H9 (cell line): ENCODE results near the gene ALG14. TPM values are rescaled to one million over a fixed set of nuclear protein-coding genes. Genes with fewer than 3 reads are reported as not detected.

Source experiments
- DNase-seq: peaks from one replicate; pipeline ENCODE4 v3.0.0-alpha.2; 2017
- H2AFZ ChIP-seq: one replicate; pipeline ENCODE4 v1.6.1; 2013; ENCODE audit warnings: mild to moderate bottlenecking, low read length, control low read depth, moderate library complexity
- H2AK5ac ChIP-seq: 2 replicates; pipeline ENCODE4 v1.6.1; 2013; ENCODE audit warnings: low read length, control low read depth, mixed read lengths; ENCODE audit not compliant: insufficient read length
- H2BK120ac ChIP-seq: one replicate; pipeline ENCODE4 v1.6.1; 2013; ENCODE audit warnings: low read depth, mild to moderate bottlenecking, low read length, control low read depth, inconsistent platforms; ENCODE audit not compliant: poor library complexity, severe bottlenecking
- H2BK12ac ChIP-seq: 2 replicates; pipeline ENCODE4 v1.6.1; 2013; ENCODE audit warnings: low read length, control low read depth, mixed read lengths, low read depth; ENCODE audit not compliant: insufficient read length
- H2BK15ac ChIP-seq: 2 replicates; pipeline ENCODE4 v1.6.1; 2013; ENCODE audit warnings: low read depth, low read length, control low read depth
- H2BK20ac ChIP-seq: one replicate; pipeline ENCODE4 v1.6.1; 2013; ENCODE audit warnings: low read depth, mild to moderate bottlenecking, low read length, control low read depth, inconsistent platforms; ENCODE audit not compliant: poor library complexity, severe bottlenecking
- H2BK5ac ChIP-seq: 2 replicates; pipeline ENCODE4 v1.6.1; 2013; ENCODE audit warnings: low read length, control low read depth, mixed read lengths; ENCODE audit not compliant: insufficient read length
- H3K14ac ChIP-seq: 2 replicates; pipeline ENCODE4 v1.6.1; 2013; ENCODE audit warnings: low read length, control low read depth; ENCODE audit not compliant: insufficient read depth
- H3K18ac ChIP-seq: 2 replicates; pipeline ENCODE4 v1.6.1; 2013; ENCODE audit warnings: low read depth, mild to moderate bottlenecking, mixed read lengths, low read length, control low read depth; ENCODE audit not compliant: insufficient read length
- H3K23ac ChIP-seq: 2 replicates; pipeline ENCODE4 v1.6.1; 2013; ENCODE audit warnings: low read length, control low read depth, mixed read lengths, low read depth; ENCODE audit not compliant: insufficient read length
- H3K23me2 ChIP-seq: 2 replicates; pipeline ENCODE4 v1.6.1; 2013; ENCODE audit warnings: low read depth, mild to moderate bottlenecking, mixed read lengths, low read length, control low read depth; ENCODE audit not compliant: insufficient read length, poor library complexity, severe bottlenecking
- H3K27ac ChIP-seq: 2 replicates; pipeline ENCODE4 v1.5.1; 2013; ENCODE audit warnings: low read length, control low read depth, mixed read lengths, low read depth; ENCODE audit not compliant: insufficient read length
- H3K27me3 ChIP-seq: 2 replicates; pipeline ENCODE4 v1.6.1; 2013; ENCODE audit warnings: low read length, control low read depth, inconsistent platforms; ENCODE audit not compliant: insufficient read depth
- H3K4ac ChIP-seq: 2 replicates; pipeline ENCODE4 v1.6.1; 2013; ENCODE audit warnings: low read depth, mild to moderate bottlenecking, control low read depth, inconsistent platforms, low read length, moderate library complexity
- H3K4me1 ChIP-seq: 2 replicates; pipeline ENCODE4 v1.6.1; 2013; ENCODE audit warnings: low read length, control low read depth, inconsistent platforms; ENCODE audit not compliant: insufficient read depth
- H3K4me2 ChIP-seq: 2 replicates; pipeline ENCODE4 v1.6.1; 2013; ENCODE audit warnings: low read length, control low read depth, mixed read lengths; ENCODE audit not compliant: insufficient read length, insufficient read depth
- H3K56ac ChIP-seq: 2 replicates; pipeline ENCODE4 v1.6.1; 2013; ENCODE audit warnings: low read depth, mild to moderate bottlenecking, mixed read lengths, low read length, control low read depth; ENCODE audit not compliant: insufficient read length
- H3K79me1 ChIP-seq: 2 replicates; pipeline ENCODE4 v1.6.1; 2013; ENCODE audit warnings: low read depth, mild to moderate bottlenecking, moderate library complexity, low read length, control low read depth, inconsistent platforms; ENCODE audit not compliant: insufficient read depth, poor library complexity, severe bottlenecking
- H3K79me2 ChIP-seq: 2 replicates; pipeline ENCODE4 v1.6.1; 2013; ENCODE audit warnings: low read length, control low read depth, inconsistent platforms; ENCODE audit not compliant: insufficient read depth
- H3K9ac ChIP-seq: 2 replicates; pipeline ENCODE4 v1.6.1; 2013; ENCODE audit warnings: low read length, control low read depth, mixed read lengths; ENCODE audit not compliant: insufficient read length; ENCODE audit errors: extremely low read depth
- H3K9me3 ChIP-seq: one replicate; pipeline ENCODE4 v1.6.1; 2013; ENCODE audit warnings: low read depth, low read length, inconsistent platforms; ENCODE audit not compliant: control insufficient read depth
- H3T11ph ChIP-seq: one replicate; pipeline ENCODE4 v1.6.1; 2013; ENCODE audit warnings: mild to moderate bottlenecking, low read length, control low read depth, inconsistent platforms
- H4K20me1 ChIP-seq: one replicate; pipeline ENCODE4 v1.6.1; 2013; ENCODE audit not compliant: control insufficient read depth, insufficient read length, insufficient read depth
- H4K5ac ChIP-seq: 2 replicates; pipeline ENCODE4 v1.6.1; 2013; ENCODE audit warnings: low read depth, mild to moderate bottlenecking, mixed read lengths, low read length, control low read depth; ENCODE audit not compliant: insufficient read length
- H4K8ac ChIP-seq: replicated peaks from 2 replicates; pipeline ENCODE4 v1.6.1; 2013; ENCODE audit warnings: low read length, control low read depth, mixed read lengths, low read depth; ENCODE audit not compliant: insufficient read length
- H4K91ac ChIP-seq: 2 replicates; pipeline ENCODE4 v1.6.1; 2013; ENCODE audit warnings: low read depth, mild to moderate bottlenecking, moderate library complexity, mixed read lengths, low read length, control low read depth; ENCODE audit not compliant: insufficient read length
- H3K27ac Mint-ChIP-seq, 3 experiments: 2 replicates in 2 of 3; 3 replicates in 1 of 3; pipeline ENCODE4 v1.8.0; 2020 to 2021; ENCODE audit warnings: mixed read lengths in 3 of 3, mild to moderate bottlenecking in 1 of 3, moderate library complexity in 1 of 3
- H3K27me3 Mint-ChIP-seq: 2 replicates; pipeline ENCODE4 v1.8.0; 2021; ENCODE audit warnings: low read depth, mild to moderate bottlenecking, moderate library complexity, mixed read lengths
- H3K36me3 Mint-ChIP-seq, 3 experiments: 2 replicates in 2 of 3; 3 replicates in 1 of 3; pipeline ENCODE4 v1.8.0; 2020 to 2021; ENCODE audit warnings: low read depth in 3 of 3, mixed read lengths in 3 of 3; ENCODE audit not compliant: insufficient read depth in 1 of 3
- H3K4me1 Mint-ChIP-seq, 2 experiments: 2 replicates each; pipeline ENCODE4 v1.8.0; 2020; ENCODE audit warnings: mixed read lengths in 2 of 2
- H3K4me3 Mint-ChIP-seq, 2 experiments: 2 replicates in 1 of 2; 3 replicates in 1 of 2; pipeline ENCODE4 v1.8.0; 2020 to 2021; ENCODE audit warnings: mild to moderate bottlenecking in 2 of 2, mixed read lengths in 2 of 2, moderate library complexity in 1 of 2
- H3K9me3 Mint-ChIP-seq, 2 experiments: 2 replicates in 1 of 2; 3 replicates in 1 of 2; pipeline ENCODE4 v1.8.0; 2020; ENCODE audit warnings: mild to moderate bottlenecking in 2 of 2, mixed read lengths in 2 of 2, moderate library complexity in 1 of 2
- total RNA-seq: library from RNA; stranded (reverse); gene quantifications from 2 replicates; pipeline ENCODE4 v1.2.1, GENCODE V29; 2021
- TF ChIP-seq, protein P1 (sequence below): fragments of 200-600 bp; sonication (generic); conservative IDR thresholded peaks from 3 replicates; pipeline ENCODE4 v1.8.0; 2021; ENCODE audit warnings: antibody characterized with exemption, mild to moderate bottlenecking

ALG14 gene
- total RNA-seq, 1 experiment from 2014 or later: 2.5 TPM

- Mint-ChIP-seq H3K4me1 (peaks cover 21 to 24% of the 10 kb centered on the region in 2 experiments), H3K27ac (no peak overlapping the region), H3K27me3 (peaks cover 15% of the 10 kb centered on the region), H3K36me3 (no peaks in the 10 kb centered on the region), H3K9me3 (no peaks in the 10 kb centered on the region), H3K4me3 (peak overlapping the region; percentile 80 to 89; a peak in 3 of 5 replicates)
- peaks cover 8% of the 10 kb centered on the region for H3K23me2 ChIP-seq
- H2BK5ac ChIP-seq: no peak overlapping the region
- H2AK5ac ChIP-seq: no peak overlapping the region
- no peak overlapping the region for H2AFZ ChIP-seq
- no peak overlapping the region for H3K9ac ChIP-seq
- H2BK120ac ChIP-seq: no peak overlapping the region
- H3K14ac ChIP-seq: no peak overlapping the region
- H3K79me1 ChIP-seq: no peaks in the 10 kb centered on the region
- DNase-seq: no peak
- H2BK15ac ChIP-seq: no peak overlapping the region
- no peak overlapping the region for H3K23ac ChIP-seq
- no peak overlapping the region for H3T11ph ChIP-seq
- H2BK20ac ChIP-seq: no peak overlapping the region
- no peak overlapping the region for H3K56ac ChIP-seq
- no peak overlapping the region for H4K8ac ChIP-seq
- no peak overlapping the region for H3K4ac ChIP-seq
- TF ChIP-seq, protein P1, sequence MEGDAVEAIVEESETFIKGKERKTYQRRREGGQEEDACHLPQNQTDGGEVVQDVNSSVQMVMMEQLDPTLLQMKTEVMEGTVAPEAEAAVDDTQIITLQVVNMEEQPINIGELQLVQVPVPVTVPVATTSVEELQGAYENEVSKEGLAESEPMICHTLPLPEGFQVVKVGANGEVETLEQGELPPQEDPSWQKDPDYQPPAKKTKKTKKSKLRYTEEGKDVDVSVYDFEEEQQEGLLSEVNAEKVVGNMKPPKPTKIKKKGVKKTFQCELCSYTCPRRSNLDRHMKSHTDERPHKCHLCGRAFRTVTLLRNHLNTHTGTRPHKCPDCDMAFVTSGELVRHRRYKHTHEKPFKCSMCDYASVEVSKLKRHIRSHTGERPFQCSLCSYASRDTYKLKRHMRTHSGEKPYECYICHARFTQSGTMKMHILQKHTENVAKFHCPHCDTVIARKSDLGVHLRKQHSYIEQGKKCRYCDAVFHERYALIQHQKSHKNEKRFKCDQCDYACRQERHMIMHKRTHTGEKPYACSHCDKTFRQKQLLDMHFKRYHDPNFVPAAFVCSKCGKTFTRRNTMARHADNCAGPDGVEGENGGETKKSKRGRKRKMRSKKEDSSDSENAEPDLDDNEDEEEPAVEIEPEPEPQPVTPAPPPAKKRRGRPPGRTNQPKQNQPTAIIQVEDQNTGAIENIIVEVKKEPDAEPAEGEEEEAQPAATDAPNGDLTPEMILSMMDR: no peak
- H3K4me1 ChIP-seq: no peaks in the 10 kb centered on the region
- H3K9me3 ChIP-seq: no peaks in the 10 kb centered on the region
- no peak overlapping the region for H3K18ac ChIP-seq
- no peak overlapping the region for H3K4me2 ChIP-seq
- no peak overlapping the region for H2BK12ac ChIP-seq
- H3K27ac ChIP-seq: no peak overlapping the region
- H4K5ac ChIP-seq: no peak overlapping the region
- no peak overlapping the region for H4K91ac ChIP-seq
- no peaks in the 10 kb centered on the region for H4K20me1 ChIP-seq
- no peaks in the 10 kb centered on the region; the same call in 1 of the 2 replicates for H3K27me3 ChIP-seq
- H3K79me2 ChIP-seq: no peaks in the 10 kb centered on the region
Measured at GRCh38 chr1:95119273-95119672, 46.5 kb upstream of the ALG14 start.
